NB4 (cell line): ENCODE results near the gene ACOT7.

ENCODE experiments used
- POLR2A ChIP-seq: IDR thresholded peaks from 2 replicates; pipeline ENCODE4 v1.6.1; 2011; ENCODE audit warnings: mild to moderate bottlenecking; ENCODE audit not compliant: insufficient read length; ENCODE audit errors: extremely low read depth
- TF ChIP-seq, protein P1 (sequence below): IDR thresholded peaks from one replicate; pipeline ENCODE4 v1.5.1; 2012; ENCODE audit warnings: low read depth, low read length

DNA sequence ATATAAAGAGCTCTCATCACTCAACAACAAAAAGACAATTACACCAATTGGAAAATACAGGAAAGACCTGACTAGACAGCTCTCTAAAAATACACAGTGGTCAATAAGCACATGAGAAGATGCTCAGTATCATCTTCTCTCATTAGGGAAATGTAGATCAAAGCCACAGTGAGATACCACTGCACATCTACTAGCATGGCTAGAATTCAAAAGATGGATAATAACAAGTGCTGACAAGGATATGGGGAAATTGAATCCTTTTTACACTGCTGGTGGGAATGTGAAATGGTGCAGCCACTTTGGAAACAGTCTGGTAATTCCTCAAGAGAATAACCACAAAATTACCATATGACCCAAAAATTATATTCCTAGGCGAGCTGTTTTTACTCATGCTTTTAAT lies 9.4 kb downstream of the ACOT7 start:
- TF ChIP-seq POLR2A: no peak
- TF ChIP-seq, protein P1, sequence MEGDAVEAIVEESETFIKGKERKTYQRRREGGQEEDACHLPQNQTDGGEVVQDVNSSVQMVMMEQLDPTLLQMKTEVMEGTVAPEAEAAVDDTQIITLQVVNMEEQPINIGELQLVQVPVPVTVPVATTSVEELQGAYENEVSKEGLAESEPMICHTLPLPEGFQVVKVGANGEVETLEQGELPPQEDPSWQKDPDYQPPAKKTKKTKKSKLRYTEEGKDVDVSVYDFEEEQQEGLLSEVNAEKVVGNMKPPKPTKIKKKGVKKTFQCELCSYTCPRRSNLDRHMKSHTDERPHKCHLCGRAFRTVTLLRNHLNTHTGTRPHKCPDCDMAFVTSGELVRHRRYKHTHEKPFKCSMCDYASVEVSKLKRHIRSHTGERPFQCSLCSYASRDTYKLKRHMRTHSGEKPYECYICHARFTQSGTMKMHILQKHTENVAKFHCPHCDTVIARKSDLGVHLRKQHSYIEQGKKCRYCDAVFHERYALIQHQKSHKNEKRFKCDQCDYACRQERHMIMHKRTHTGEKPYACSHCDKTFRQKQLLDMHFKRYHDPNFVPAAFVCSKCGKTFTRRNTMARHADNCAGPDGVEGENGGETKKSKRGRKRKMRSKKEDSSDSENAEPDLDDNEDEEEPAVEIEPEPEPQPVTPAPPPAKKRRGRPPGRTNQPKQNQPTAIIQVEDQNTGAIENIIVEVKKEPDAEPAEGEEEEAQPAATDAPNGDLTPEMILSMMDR: no peak
